ENCODE results near the gene TVP23A.

GRCh38 chr16:10836174-10836853 is 17.7 kb upstream of the TVP23A start:
- no peak for TF ChIP-seq CTCF (IDR thresholded peaks at IDR 0.05; ENCODE audit: borderline replicate concordance, extremely low read depth, low read length, poor library complexity, severe bottlenecking)
- TF ChIP-seq EZH2 (IDR thresholded peaks at IDR 0.05; ENCODE audit: borderline replicate concordance, low read depth, low read length, severe bottlenecking): no peak

All from DND-41 (cell line).